ENCODE measurements around the gene ATP7B. TPM values are rescaled to one million over a fixed set of nuclear protein-coding genes. Genes with fewer than 3 reads are reported as not detected.
A peak's percentile ranks its signal among the peaks of the same experiment; 100 is the strongest.

ATP7B gene
- total RNA-seq, 1 donor from 2014 or later, result 3.9 TPM

GRCh38 chr13:51974482-51974881 lies 36.8 kb downstream of the ATP7B start:
- no peaks in the 10 kb centered on the region for H3K27me3 ChIP-seq (ENCODE audit: control insufficient read depth, insufficient read depth, low read length)
- no peaks in the 10 kb centered on the region for H3K36me3 ChIP-seq (ENCODE audit: control insufficient read depth, insufficient read depth, low read length)
- no peak overlapping the region for H3K4me3 ChIP-seq (ENCODE audit: low read depth, low read length)
- no peak for TF ChIP-seq CTCF (IDR thresholded peaks at IDR 0.05; ENCODE audit: insufficient read depth, low read length, severe bottlenecking)
- FAIRE-seq, result no peak
- no peak for DNase-seq (ENCODE audit: low read depth)

- Histone ChIP-seq H3K36me3 (ENCODE audit: control insufficient read depth, insufficient read depth, low read length) (no peaks in the 10 kb centered on the region), H3K27me3 (ENCODE audit: control insufficient read depth, insufficient read depth, low read length) (no peaks in the 10 kb centered on the region), H3K4me3 (ENCODE audit: low read depth, low read length) (no peak overlapping the region)
- FAIRE-seq, result peak; percentile 55
- no peak for DNase-seq (ENCODE audit: low read depth)
- no peak for TF ChIP-seq CTCF (IDR thresholded peaks at IDR 0.05; ENCODE audit: insufficient read depth, low read length, severe bottlenecking)
Measured at GRCh38 chr13:51971520-51972426, 39.5 kb downstream of the ATP7B start.

GRCh38 chr13:51970349-51970748 lies 40.9 kb downstream of the ATP7B start:
- Histone ChIP-seq H3K36me3 (ENCODE audit: control insufficient read depth, insufficient read depth, low read length) (no peaks in the 10 kb centered on the region), H3K4me3 (ENCODE audit: low read depth, low read length) (no peak overlapping the region), H3K27me3 (ENCODE audit: control insufficient read depth, insufficient read depth, low read length) (no peaks in the 10 kb centered on the region)
- FAIRE-seq (no peak), DNase-seq (ENCODE audit: low read depth) (no peak)
- no peak for TF ChIP-seq CTCF (IDR thresholded peaks at IDR 0.05; ENCODE audit: insufficient read depth, low read length, severe bottlenecking)

DNA sequence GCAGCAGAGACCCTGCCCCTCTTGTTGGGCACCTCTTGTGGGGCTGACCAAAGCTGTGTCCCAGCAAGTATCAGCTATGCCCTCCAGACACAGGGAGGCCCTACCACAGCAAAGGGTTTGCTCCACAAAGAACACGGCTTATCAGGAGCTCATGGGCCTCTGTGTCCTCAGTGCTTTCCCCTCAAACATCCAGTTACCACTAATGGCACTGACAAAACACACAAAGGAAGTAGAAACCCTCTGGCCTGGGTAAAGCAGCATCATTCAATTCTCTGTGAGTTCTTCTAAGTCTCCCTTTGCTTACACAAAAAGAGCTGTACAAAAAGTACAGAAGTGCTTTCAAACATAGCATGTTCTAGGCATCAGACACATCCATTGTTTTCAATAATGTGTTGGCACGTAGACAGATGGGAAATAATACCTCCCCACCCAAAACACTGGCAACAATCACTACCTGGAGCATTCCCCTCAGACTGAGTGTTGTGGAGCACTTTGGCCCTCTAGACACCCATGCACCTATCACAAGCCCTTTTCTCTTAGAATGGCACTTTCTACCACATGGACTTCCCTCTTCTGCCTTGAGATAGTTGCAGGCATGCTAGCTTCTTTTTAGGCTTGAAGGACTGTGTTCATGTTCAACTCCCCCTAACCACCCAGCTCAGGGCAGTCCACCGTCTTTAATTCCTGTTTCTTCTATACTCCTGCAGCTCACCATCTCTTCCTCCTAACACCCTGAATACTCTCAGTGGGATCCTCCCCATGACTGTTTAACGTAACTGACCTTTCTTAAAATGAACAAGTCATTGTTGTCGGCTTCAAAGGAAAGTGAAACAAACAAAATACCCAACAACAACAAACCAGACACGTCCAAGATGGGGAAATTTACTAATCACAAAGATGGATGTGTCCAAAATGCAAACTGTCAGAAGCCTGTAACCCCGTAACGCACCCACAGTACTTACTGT lies 43.5 kb downstream of the ATP7B start:
- H3K4me3 ChIP-seq (ENCODE audit: low read depth, low read length), result no peak overlapping the region

GRCh38 chr13:51966186-51966585 lies 45.1 kb downstream of the ATP7B start:
- FAIRE-seq (no peak), DNase-seq (ENCODE audit: low read depth) (no peak)
- TF ChIP-seq CTCF (IDR thresholded peaks at IDR 0.05; ENCODE audit: insufficient read depth, low read length, severe bottlenecking), result no peak
- H3K36me3 ChIP-seq (ENCODE audit: control insufficient read depth, insufficient read depth, low read length), result no peaks in the 10 kb centered on the region
- H3K4me3 ChIP-seq (ENCODE audit: low read depth, low read length), result no peak overlapping the region
- no peaks in the 10 kb centered on the region for H3K27me3 ChIP-seq (ENCODE audit: control insufficient read depth, insufficient read depth, low read length)

More for the DNA sequence above, 43.5 kb downstream of the ATP7B start:
- no peak for FAIRE-seq
- TF ChIP-seq CTCF (IDR thresholded peaks at IDR 0.05; ENCODE audit: insufficient read depth, low read length, severe bottlenecking), result no peak
- DNase-seq (ENCODE audit: low read depth), result no peak
- H3K36me3 ChIP-seq (ENCODE audit: control insufficient read depth, insufficient read depth, low read length), result no peaks in the 10 kb centered on the region
- no peaks in the 10 kb centered on the region for H3K27me3 ChIP-seq (ENCODE audit: control insufficient read depth, insufficient read depth, low read length)

Data from bronchial epithelial cell (primary cell).